Liver (tissue), 9 donors: Measurements from ENCODE around the gene GART. TPM values are rescaled to one million over a fixed set of nuclear protein-coding genes. Genes with fewer than 3 reads are reported as not detected.

Source experiments
- DNase-seq: peaks from one replicate; pipeline ENCODE4 v3.0.0-alpha.2; 2017; ENCODE audit warnings: low spot score
- H3K27ac ChIP-seq, 2 donors: one replicate each; pipeline ENCODE4 v1.7.0; 2013; ENCODE audit warnings: inconsistent platforms in 2 of 2, low read length in 2 of 2, control low read depth in 1 of 2, low read depth in 1 of 2, mild to moderate bottlenecking in 1 of 2
- H3K27me3 ChIP-seq, 4 donors: one replicate each; pipeline versions ENCODE4 v1.6.1 to v1.7.0; 2013; ENCODE audit warnings: low read length in 3 of 4, inconsistent platforms in 1 of 4, mild to moderate bottlenecking in 1 of 4, moderate library complexity in 1 of 4; ENCODE audit not compliant: control insufficient read depth in 4 of 4, insufficient read depth in 4 of 4
- H3K36me3 ChIP-seq, 4 donors: one replicate each; pipeline versions ENCODE4 v1.6.1 to v1.7.0; 2013; ENCODE audit warnings: low read length in 3 of 4, mild to moderate bottlenecking in 3 of 4, low read depth in 1 of 4, moderate library complexity in 1 of 4; ENCODE audit not compliant: control insufficient read depth in 4 of 4, insufficient read depth in 3 of 4
- H3K4me1 ChIP-seq, 4 donors: one replicate each; pipeline versions ENCODE4 v1.6.1 to v1.7.0; 2013; ENCODE audit warnings: low read length in 3 of 4, mild to moderate bottlenecking in 3 of 4, moderate library complexity in 1 of 4; ENCODE audit not compliant: control insufficient read depth in 4 of 4, insufficient read depth in 4 of 4
- H3K4me3 ChIP-seq, 3 donors: one replicate each; pipeline versions ENCODE4 v1.6.1 to v1.7.0; 2013; ENCODE audit warnings: low read length in 3 of 3, control low read depth in 1 of 3, low read depth in 1 of 3, mild to moderate bottlenecking in 1 of 3
- H3K9ac ChIP-seq, 2 donors: one replicate each; pipeline ENCODE4 v1.7.0; 2013; ENCODE audit warnings: low read length in 2 of 2, mild to moderate bottlenecking in 2 of 2, moderate library complexity in 2 of 2, control low read depth in 1 of 2, low read depth in 1 of 2
- H3K9me3 ChIP-seq, 4 donors: one replicate each; pipeline versions ENCODE4 v1.6.1 to v1.7.0; 2013; ENCODE audit warnings: low read length in 3 of 4; ENCODE audit not compliant: control insufficient read depth in 4 of 4
- EGR1 ChIP-seq, 2 donors: IDR thresholded peaks; 2 replicates each; pipeline ENCODE4 v1.6.1; 2016 to 2018; ENCODE audit warnings: antibody characterized with exemption in 2 of 2, low read depth in 2 of 2
- FOXA1 ChIP-seq: IDR thresholded peaks from 2 replicates; pipeline ENCODE4 v1.6.1; 2016; ENCODE audit warnings: antibody characterized with exemption
- FOXA2 ChIP-seq: IDR thresholded peaks from 2 replicates; pipeline ENCODE4 v1.6.1; 2016; ENCODE audit warnings: antibody characterized with exemption
- GABPA ChIP-seq, 2 donors: IDR thresholded peaks in 1 of 2; conservative IDR thresholded peaks in 1 of 2; 2 replicates each; pipeline ENCODE4 v1.6.1; 2016; ENCODE audit warnings: antibody characterized with exemption in 2 of 2, mild to moderate bottlenecking in 1 of 2, moderate library complexity in 1 of 2
- HNF4A ChIP-seq, 2 donors: conservative IDR thresholded peaks; 2 replicates each; pipeline ENCODE4 v1.6.1; 2016; ENCODE audit warnings: antibody characterized with exemption in 2 of 2, mild to moderate bottlenecking in 2 of 2
- HNF4G ChIP-seq: IDR thresholded peaks from 2 replicates; pipeline ENCODE4 v1.6.1; 2016; ENCODE audit warnings: antibody characterized with exemption
- JUND ChIP-seq, 2 donors: IDR thresholded peaks; 2 replicates each; pipeline ENCODE4 v1.6.1; 2016; ENCODE audit warnings: antibody characterized with exemption in 2 of 2
- NR2F2 ChIP-seq: IDR thresholded peaks from 2 replicates; pipeline ENCODE4 v1.6.1; 2016; ENCODE audit warnings: antibody characterized with exemption
- RAD21 ChIP-seq, 2 donors: IDR thresholded peaks; 2 replicates each; pipeline ENCODE4 v1.6.1; 2016; ENCODE audit warnings: antibody characterized with exemption in 2 of 2, mild to moderate bottlenecking in 2 of 2
- RXRA ChIP-seq, 2 donors: IDR thresholded peaks; 2 replicates each; pipeline ENCODE4 v1.6.1; 2017 to 2018; ENCODE audit warnings: antibody characterized with exemption in 2 of 2, mild to moderate bottlenecking in 1 of 2
- SP1 ChIP-seq: IDR thresholded peaks from 2 replicates; pipeline ENCODE4 v1.6.1; 2018; ENCODE audit warnings: antibody characterized with exemption, mild to moderate bottlenecking
- TAF1 ChIP-seq: conservative IDR thresholded peaks from 2 replicates; pipeline ENCODE4 v1.6.1; 2016; ENCODE audit warnings: antibody characterized with exemption, mild to moderate bottlenecking
- YY1 ChIP-seq: IDR thresholded peaks from 2 replicates; pipeline ENCODE4 v1.6.1; 2016; ENCODE audit warnings: antibody characterized with exemption, mild to moderate bottlenecking
- WGBS: extraction: QIAGEN DNeasy Blood & Tissue Kit; methylation state at CpG from one replicate; pipeline ENCODE4 v1.1.7; 2013; 5-methylcytosine and 5-hydroxymethylcytosine counted together
- polyA plus RNA-seq, 2 donors: library from polyadenylated mRNA; stranded (reverse) in 1 of 2; unstranded in 1 of 2; fragments of 200-250 nt in 1 of 2; fragments of >200 nt in 1 of 2; fragmentation: Nextera tagmentation in 1 of 2; extraction: Ambion mirVana in 1 of 2; gene quantifications; one replicate each; pipeline versions ENCODE4 v1.2.1 to v1.2.3, GENCODE V29; 2013 to 2015
- total RNA-seq, 2 donors: library from RNA; depleted of rRNA; stranded (reverse); fragments of >200 nt; gene quantifications; one replicate each; pipeline ENCODE4 v1.2.3, GENCODE V29; 2014
- TF ChIP-seq, protein P1 (sequence below): IDR thresholded peaks from 2 replicates; pipeline ENCODE4 v1.6.1; 2016; ENCODE audit warnings: antibody characterized with exemption
- TF ChIP-seq, protein P2 (sequence below): fragments of 150-350 bp; IDR thresholded peaks from 2 replicates; pipeline ENCODE4 v1.5.1; 2017; ENCODE audit warnings: improper control_type of control experiment, low read depth, low read length; ENCODE audit not compliant: missing input control
- TF ChIP-seq, protein P3 (sequence below): IDR thresholded peaks from 2 replicates; pipeline ENCODE4 v1.6.1; 2016; ENCODE audit warnings: antibody characterized with exemption
- TF ChIP-seq, protein P4 (sequence below): IDR thresholded peaks from 2 replicates; pipeline ENCODE4 v1.6.1; 2016; ENCODE audit warnings: antibody characterized with exemption
- TF ChIP-seq, protein P5 (sequence below): IDR thresholded peaks from 2 replicates; pipeline ENCODE4 v1.6.1; 2016; ENCODE audit warnings: antibody characterized with exemption, mild to moderate bottlenecking
- donor health status: healthy.
- donor health status: healthy.
- donor health status: healthy.
- donor health status: healthy.
- donor health status: healthy.

GART gene
- total RNA-seq (10 to 100 TPM; 44.7 to 76.8 TPM), polyA plus RNA-seq (10 to 100 TPM; 15.7 to 19.2 TPM)

DNA sequence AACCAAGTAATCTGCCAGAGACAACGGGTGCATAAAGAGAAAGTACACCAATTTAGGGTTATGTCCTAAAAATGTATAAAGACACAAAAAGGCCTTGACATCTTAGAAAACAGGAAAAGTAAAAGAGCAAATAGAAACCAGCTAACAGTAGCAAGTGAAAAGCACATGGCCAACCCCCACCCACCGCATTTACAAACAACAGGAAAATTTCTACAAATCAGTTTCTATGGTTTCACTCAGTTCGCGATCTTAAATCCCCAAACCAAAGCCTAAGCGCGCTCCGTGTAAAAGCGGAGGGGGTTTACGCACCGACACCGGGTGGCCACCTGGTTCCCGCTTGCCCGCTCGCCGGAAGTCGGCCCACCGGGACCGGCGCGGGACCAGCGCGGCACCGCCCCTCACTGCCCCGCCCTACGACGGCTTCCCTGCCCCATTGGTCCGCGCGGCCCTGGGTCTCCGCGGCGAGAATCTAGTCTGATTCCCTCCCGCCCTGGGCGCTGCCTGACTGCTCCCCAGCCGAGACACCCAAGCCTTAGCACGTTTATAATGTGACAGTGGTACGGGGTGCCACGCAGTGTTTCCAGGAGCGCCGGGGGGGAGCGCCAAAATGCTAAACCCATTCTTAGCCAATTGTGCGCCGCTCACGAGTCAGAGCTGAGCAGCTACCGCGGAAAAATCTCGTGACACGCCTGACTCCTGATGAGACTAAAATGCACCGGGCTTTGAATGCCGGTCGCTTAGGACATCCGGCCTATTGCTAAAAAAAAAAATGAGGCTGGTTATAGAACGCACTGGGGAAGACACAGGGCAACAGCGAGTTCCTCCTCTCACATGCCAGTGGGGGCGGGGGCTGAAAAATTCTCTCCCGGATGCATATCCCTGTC lies at the start of gene GART:
Gene GART, minus strand, starts transcription at position 362 of the 884 bp plus-strand sequence. CDS start 2,802 bp downstream, outside the sequence.
- Histone ChIP-seq H3K9me3 (no peaks in the 10 kb centered on the region), H3K4me1 (peaks cover 3 to 37% (median 13%) of the 10 kb centered on the region in 4 donors), H3K4me3 (peak within 1 kb of the TSS; percentile 90 to 98 (median 94)), H3K9ac (peak within 1 kb of the TSS; percentile 92 to 96), H3K27me3 (no peaks in the 10 kb centered on the region), H3K36me3 (peaks cover 0 to 15% (median 11%) of the 10 kb centered on the region in 4 donors), H3K27ac (peak within 1 kb of the TSS; percentile 99)
- WGBS = under 1% methylated on average over 56 of the region's 56 CpGs
- TF ChIP-seq EGR1 (IDR thresholded peaks at IDR 0.05; ENCODE audit: low read depth in 2 of 2) (no peak), HNF4A (conservative IDR thresholded peaks at IDR 0.05) (no peak), FOXA1 (no peak), GABPA (IDR thresholded peaks at IDR 0.05 in 1 of 2, conservative IDR thresholded peaks at IDR 0.05 in 1 of 2) (peak in 1 of 2 donors; percentile 75), NR2F2 (no peak), HNF4G (no peak), FOXA2 (no peak), RAD21 (IDR thresholded peaks at IDR 0.05) (no peak)
- TF ChIP-seq, protein P1, sequence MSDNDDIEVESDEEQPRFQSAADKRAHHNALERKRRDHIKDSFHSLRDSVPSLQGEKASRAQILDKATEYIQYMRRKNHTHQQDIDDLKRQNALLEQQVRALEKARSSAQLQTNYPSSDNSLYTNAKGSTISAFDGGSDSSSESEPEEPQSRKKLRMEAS = peak; percentile 55
- DNase-seq = peak; percentile 88

DNA sequence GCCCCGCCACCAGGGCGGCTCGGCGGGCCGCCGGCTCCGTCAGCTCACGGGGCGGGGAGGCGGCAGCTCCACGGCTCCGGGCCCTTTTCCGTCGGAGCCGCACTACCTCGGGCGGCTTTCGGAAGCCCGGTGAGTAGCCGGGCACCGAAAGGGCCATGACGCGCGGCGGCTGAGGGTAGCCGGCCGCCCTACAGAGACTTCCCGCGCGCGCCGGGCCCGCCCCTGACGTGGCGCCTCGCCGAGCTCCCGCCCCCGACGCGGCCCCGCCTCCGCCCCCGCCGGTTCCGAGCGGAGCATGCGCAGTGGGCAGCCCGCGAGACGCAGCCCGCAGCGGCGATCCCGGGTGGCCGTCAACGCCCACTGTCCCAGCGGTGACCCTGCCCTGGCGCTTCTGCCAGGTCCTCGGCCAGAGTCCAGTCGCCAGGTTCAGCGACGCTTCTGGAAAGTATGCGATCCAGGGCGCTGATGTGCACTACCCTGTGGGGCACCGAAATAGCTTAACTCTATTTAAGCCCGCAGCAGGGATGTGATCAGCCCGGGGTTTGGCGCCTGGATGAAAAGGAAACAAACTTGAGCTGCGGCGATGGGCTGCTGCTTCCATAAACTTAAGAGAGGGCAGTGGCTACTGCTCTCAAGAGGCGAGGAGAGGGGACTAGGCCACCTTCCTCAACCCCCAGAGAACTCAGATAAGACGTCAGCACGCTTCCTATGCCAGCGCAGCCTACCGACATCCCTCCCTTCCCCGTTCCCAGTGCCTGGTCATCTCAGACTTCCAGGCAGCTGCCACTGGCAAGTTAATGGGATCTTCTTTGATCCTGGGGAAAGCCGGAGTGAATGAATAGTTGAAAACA lies 46.8 kb upstream of the GART start, which contains the start of gene DONSON:
Gene DONSON, minus strand, starts transcription at position 200 of the 851 bp plus-strand sequence. Its CDS starts 43 bp downstream, at position 157.
- Histone ChIP-seq H3K4me1 (peaks cover 4 to 17% (median 10%) of the 10 kb centered on the region in 4 donors), H3K27ac (peak within 1 kb of the TSS; percentile 90 to 94)

More for the DNA sequence above, 46.8 kb upstream of the GART start, which contains the start of gene DONSON:
- under 1% methylated on average over 78 of the region's 78 CpGs for WGBS
- TF ChIP-seq, protein P2, sequence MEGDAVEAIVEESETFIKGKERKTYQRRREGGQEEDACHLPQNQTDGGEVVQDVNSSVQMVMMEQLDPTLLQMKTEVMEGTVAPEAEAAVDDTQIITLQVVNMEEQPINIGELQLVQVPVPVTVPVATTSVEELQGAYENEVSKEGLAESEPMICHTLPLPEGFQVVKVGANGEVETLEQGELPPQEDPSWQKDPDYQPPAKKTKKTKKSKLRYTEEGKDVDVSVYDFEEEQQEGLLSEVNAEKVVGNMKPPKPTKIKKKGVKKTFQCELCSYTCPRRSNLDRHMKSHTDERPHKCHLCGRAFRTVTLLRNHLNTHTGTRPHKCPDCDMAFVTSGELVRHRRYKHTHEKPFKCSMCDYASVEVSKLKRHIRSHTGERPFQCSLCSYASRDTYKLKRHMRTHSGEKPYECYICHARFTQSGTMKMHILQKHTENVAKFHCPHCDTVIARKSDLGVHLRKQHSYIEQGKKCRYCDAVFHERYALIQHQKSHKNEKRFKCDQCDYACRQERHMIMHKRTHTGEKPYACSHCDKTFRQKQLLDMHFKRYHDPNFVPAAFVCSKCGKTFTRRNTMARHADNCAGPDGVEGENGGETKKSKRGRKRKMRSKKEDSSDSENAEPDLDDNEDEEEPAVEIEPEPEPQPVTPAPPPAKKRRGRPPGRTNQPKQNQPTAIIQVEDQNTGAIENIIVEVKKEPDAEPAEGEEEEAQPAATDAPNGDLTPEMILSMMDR = no peak
- TF ChIP-seq SP1 (peak; percentile 99), FOXA2 (no peak), HNF4A (conservative IDR thresholded peaks at IDR 0.05) (peak; percentile 90 to 92), EGR1 (IDR thresholded peaks at IDR 0.05; ENCODE audit: low read depth in 2 of 2) (peak; percentile 38 to 78), NR2F2 (peak; percentile 30), YY1 (peak; percentile 84), RXRA (IDR thresholded peaks at IDR 0.05) (peak; percentile 93), JUND (IDR thresholded peaks at IDR 0.05) (peak; percentile 17 to 43), RAD21 (IDR thresholded peaks at IDR 0.05) (peak in 1 of 2 donors; percentile 29), HNF4G (peak; percentile 83), TAF1 (peak; percentile 28), GABPA (IDR thresholded peaks at IDR 0.05 in 1 of 2, conservative IDR thresholded peaks at IDR 0.05 in 1 of 2) (no peak), FOXA1 (no peak)
- TF ChIP-seq, protein P3, sequence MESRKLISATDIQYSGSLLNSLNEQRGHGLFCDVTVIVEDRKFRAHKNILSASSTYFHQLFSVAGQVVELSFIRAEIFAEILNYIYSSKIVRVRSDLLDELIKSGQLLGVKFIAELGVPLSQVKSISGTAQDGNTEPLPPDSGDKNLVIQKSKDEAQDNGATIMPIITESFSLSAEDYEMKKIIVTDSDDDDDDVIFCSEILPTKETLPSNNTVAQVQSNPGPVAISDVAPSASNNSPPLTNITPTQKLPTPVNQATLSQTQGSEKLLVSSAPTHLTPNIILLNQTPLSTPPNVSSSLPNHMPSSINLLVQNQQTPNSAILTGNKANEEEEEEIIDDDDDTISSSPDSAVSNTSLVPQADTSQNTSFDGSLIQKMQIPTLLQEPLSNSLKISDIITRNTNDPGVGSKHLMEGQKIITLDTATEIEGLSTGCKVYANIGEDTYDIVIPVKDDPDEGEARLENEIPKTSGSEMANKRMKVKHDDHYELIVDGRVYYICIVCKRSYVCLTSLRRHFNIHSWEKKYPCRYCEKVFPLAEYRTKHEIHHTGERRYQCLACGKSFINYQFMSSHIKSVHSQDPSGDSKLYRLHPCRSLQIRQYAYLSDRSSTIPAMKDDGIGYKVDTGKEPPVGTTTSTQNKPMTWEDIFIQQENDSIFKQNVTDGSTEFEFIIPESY = no peak
- TF ChIP-seq, protein P4, sequence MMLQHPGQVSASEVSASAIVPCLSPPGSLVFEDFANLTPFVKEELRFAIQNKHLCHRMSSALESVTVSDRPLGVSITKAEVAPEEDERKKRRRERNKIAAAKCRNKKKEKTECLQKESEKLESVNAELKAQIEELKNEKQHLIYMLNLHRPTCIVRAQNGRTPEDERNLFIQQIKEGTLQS = no peak
- TF ChIP-seq, protein P5, sequence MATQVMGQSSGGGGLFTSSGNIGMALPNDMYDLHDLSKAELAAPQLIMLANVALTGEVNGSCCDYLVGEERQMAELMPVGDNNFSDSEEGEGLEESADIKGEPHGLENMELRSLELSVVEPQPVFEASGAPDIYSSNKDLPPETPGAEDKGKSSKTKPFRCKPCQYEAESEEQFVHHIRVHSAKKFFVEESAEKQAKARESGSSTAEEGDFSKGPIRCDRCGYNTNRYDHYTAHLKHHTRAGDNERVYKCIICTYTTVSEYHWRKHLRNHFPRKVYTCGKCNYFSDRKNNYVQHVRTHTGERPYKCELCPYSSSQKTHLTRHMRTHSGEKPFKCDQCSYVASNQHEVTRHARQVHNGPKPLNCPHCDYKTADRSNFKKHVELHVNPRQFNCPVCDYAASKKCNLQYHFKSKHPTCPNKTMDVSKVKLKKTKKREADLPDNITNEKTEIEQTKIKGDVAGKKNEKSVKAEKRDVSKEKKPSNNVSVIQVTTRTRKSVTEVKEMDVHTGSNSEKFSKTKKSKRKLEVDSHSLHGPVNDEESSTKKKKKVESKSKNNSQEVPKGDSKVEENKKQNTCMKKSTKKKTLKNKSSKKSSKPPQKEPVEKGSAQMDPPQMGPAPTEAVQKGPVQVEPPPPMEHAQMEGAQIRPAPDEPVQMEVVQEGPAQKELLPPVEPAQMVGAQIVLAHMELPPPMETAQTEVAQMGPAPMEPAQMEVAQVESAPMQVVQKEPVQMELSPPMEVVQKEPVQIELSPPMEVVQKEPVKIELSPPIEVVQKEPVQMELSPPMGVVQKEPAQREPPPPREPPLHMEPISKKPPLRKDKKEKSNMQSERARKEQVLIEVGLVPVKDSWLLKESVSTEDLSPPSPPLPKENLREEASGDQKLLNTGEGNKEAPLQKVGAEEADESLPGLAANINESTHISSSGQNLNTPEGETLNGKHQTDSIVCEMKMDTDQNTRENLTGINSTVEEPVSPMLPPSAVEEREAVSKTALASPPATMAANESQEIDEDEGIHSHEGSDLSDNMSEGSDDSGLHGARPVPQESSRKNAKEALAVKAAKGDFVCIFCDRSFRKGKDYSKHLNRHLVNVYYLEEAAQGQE = peak; percentile 91
- TF ChIP-seq, protein P1 = peak; percentile 46
- H3K27me3 ChIP-seq = no peaks in the 10 kb centered on the region
- peaks cover 0 to 3% (median 0%) of the 10 kb centered on the region in 4 donors for H3K36me3 ChIP-seq
- H3K9me3 ChIP-seq = no peaks in the 10 kb centered on the region
- H3K4me3 ChIP-seq = peak within 1 kb of the TSS; percentile 45 to 88 (median 84)
- peak; percentile 95 for DNase-seq
- peak within 1 kb of the TSS; percentile 48 to 70 for H3K9ac ChIP-seq
